ENCODE results near the gene RIMS4.

Gene RIMS4

GRCh38 chr20:44836601-44837120 is 26.3 kb upstream of the RIMS4 start:
- Histone ChIP-seq H3K79me2 (ENCODE audit: insufficient read depth, low read length) (no peaks in the 10 kb centered on the region), H3K4me2 (ENCODE audit: low read length) (no peak overlapping the region), H3K36me3 (ENCODE audit: insufficient read depth, low read length) (no peaks in the 10 kb centered on the region), H3K9me2 (ENCODE audit: low read depth, low read length) (no peaks in the 10 kb centered on the region), H3K4me3 (ENCODE audit: low read depth, low read length, poor library complexity, severe bottlenecking) (no peak overlapping the region), H3K4me1 (ENCODE audit: insufficient read depth, low read length, severe bottlenecking) (no peaks in the 10 kb centered on the region), H3K27ac (ENCODE audit: low read depth, low read length, poor library complexity, severe bottlenecking) (no peak overlapping the region), H4K20me1 (ENCODE audit: insufficient read depth, low read length) (no peaks in the 10 kb centered on the region), H3K27me3 (ENCODE audit: insufficient read depth, low read length) (peaks cover 11% of the 10 kb centered on the region; the same call in 1 of the 2 replicates), H3F3A (ENCODE audit: insufficient read depth, low read length) (no peaks in the 10 kb centered on the region), H3K9ac (ENCODE audit: low read length) (no peak overlapping the region), H2AFZ (ENCODE audit: low read length) (no peak overlapping the region), H3K9me3 (ENCODE audit: low read length) (no peaks in the 10 kb centered on the region)
- TF ChIP-seq, protein P1, sequence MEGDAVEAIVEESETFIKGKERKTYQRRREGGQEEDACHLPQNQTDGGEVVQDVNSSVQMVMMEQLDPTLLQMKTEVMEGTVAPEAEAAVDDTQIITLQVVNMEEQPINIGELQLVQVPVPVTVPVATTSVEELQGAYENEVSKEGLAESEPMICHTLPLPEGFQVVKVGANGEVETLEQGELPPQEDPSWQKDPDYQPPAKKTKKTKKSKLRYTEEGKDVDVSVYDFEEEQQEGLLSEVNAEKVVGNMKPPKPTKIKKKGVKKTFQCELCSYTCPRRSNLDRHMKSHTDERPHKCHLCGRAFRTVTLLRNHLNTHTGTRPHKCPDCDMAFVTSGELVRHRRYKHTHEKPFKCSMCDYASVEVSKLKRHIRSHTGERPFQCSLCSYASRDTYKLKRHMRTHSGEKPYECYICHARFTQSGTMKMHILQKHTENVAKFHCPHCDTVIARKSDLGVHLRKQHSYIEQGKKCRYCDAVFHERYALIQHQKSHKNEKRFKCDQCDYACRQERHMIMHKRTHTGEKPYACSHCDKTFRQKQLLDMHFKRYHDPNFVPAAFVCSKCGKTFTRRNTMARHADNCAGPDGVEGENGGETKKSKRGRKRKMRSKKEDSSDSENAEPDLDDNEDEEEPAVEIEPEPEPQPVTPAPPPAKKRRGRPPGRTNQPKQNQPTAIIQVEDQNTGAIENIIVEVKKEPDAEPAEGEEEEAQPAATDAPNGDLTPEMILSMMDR (IDR thresholded peaks at IDR 0.05; ENCODE audit: low read length), result no peak
- no peak for TF ChIP-seq EZH2 (IDR thresholded peaks at IDR 0.05; ENCODE audit: borderline replicate concordance, low read length)

- no peaks in the 10 kb centered on the region for H4K20me1 ChIP-seq (ENCODE audit: insufficient read depth, low read length)
- no peak overlapping the region for H3K4me3 ChIP-seq (ENCODE audit: low read depth, low read length, poor library complexity, severe bottlenecking)
- H3F3A ChIP-seq (ENCODE audit: insufficient read depth, low read length), result no peaks in the 10 kb centered on the region
- H3K4me1 ChIP-seq (ENCODE audit: insufficient read depth, low read length, severe bottlenecking), result no peaks in the 10 kb centered on the region
- H3K27ac ChIP-seq (ENCODE audit: low read depth, low read length, poor library complexity, severe bottlenecking), result no peak overlapping the region
- no peak overlapping the region for H2AFZ ChIP-seq (ENCODE audit: low read length)
- H3K4me2 ChIP-seq (ENCODE audit: low read length), result no peak overlapping the region
- no peak overlapping the region for H3K9ac ChIP-seq (ENCODE audit: low read length)
- no peaks in the 10 kb centered on the region for H3K79me2 ChIP-seq (ENCODE audit: insufficient read depth, low read length)
- peaks cover 1% of the 10 kb centered on the region; the same call in 1 of the 2 replicates for H3K9me3 ChIP-seq (ENCODE audit: low read length)
- H3K9me2 ChIP-seq (ENCODE audit: low read depth, low read length), result no peaks in the 10 kb centered on the region
- TF ChIP-seq, protein P1 (IDR thresholded peaks at IDR 0.05; ENCODE audit: low read length), result no peak
- no peak for TF ChIP-seq EZH2 (IDR thresholded peaks at IDR 0.05; ENCODE audit: borderline replicate concordance, low read length)
- H3K36me3 ChIP-seq (ENCODE audit: insufficient read depth, low read length), result no peaks in the 10 kb centered on the region
- peaks cover 12% of the 10 kb centered on the region; the same call in 1 of the 2 replicates for H3K27me3 ChIP-seq (ENCODE audit: insufficient read depth, low read length)
Measured at GRCh38 chr20:44835661-44836221, 25.4 kb upstream of the RIMS4 start.

GRCh38 chr20:44835116-44835515 is 24.8 kb upstream of the RIMS4 start:
- H2AFZ ChIP-seq (ENCODE audit: low read length), result no peak overlapping the region
- H3F3A ChIP-seq (ENCODE audit: insufficient read depth, low read length), result no peaks in the 10 kb centered on the region
- H3K36me3 ChIP-seq (ENCODE audit: insufficient read depth, low read length), result no peaks in the 10 kb centered on the region
- no peaks in the 10 kb centered on the region for H3K4me1 ChIP-seq (ENCODE audit: insufficient read depth, low read length, severe bottlenecking)
- H3K9ac ChIP-seq (ENCODE audit: low read length), result no peak overlapping the region
- peaks cover 16% of the 10 kb centered on the region; the same call in 1 of the 2 replicates for H3K27me3 ChIP-seq (ENCODE audit: insufficient read depth, low read length)
- no peak overlapping the region for H3K4me2 ChIP-seq (ENCODE audit: low read length)
- H4K20me1 ChIP-seq (ENCODE audit: insufficient read depth, low read length), result no peaks in the 10 kb centered on the region
- H3K79me2 ChIP-seq (ENCODE audit: insufficient read depth, low read length), result no peaks in the 10 kb centered on the region
- H3K27ac ChIP-seq (ENCODE audit: low read depth, low read length, poor library complexity, severe bottlenecking), result no peak overlapping the region
- no peaks in the 10 kb centered on the region for H3K9me2 ChIP-seq (ENCODE audit: low read depth, low read length)
- no peak overlapping the region for H3K4me3 ChIP-seq (ENCODE audit: low read depth, low read length, poor library complexity, severe bottlenecking)
- H3K9me3 ChIP-seq (ENCODE audit: low read length), result peaks cover 3% of the 10 kb centered on the region; the same call in 1 of the 2 replicates
- no peak for TF ChIP-seq EZH2 (IDR thresholded peaks at IDR 0.05; ENCODE audit: borderline replicate concordance, low read length)
- TF ChIP-seq, protein P1 (IDR thresholded peaks at IDR 0.05; ENCODE audit: low read length), result no peak

Data from OCI-LY1 (cell line).